ENCODE results near the gene CYB5RL. TPM values are rescaled to one million over a fixed set of nuclear protein-coding genes. Genes with fewer than 3 reads are reported as not detected.
A peak's percentile ranks its signal among the peaks of the same experiment; 100 is the strongest.

Gene CYB5RL, protein sequence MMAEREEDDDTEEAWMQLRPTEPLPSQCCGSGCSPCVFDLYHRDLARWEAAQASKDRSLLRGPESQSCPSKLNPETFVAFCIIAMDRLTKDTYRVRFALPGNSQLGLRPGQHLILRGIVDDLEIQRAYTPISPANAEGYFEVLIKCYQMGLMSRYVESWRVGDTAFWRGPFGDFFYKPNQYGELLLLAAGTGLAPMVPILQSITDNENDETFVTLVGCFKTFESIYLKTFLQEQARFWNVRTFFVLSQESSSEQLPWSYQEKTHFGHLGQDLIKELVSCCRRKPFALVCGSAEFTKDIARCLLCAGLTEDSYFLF
- total RNA-seq (1 to 10 TPM; 2.8 to 6.4 (median 3.3) TPM), polyA plus RNA-seq (1 to 10 TPM in 2 of 3 donors, under 1 TPM in 1; 0.89 to 3.4 (median 1.0) TPM)
- long read RNA-seq, donor 1: 0 reads
- long read RNA-seq, donor 2, partial matches to known transcripts: 1 of 1 reads
- long read RNA-seq, donor 2, other reads (novel, unspliced or antisense): 0 of 1 reads

DNA sequence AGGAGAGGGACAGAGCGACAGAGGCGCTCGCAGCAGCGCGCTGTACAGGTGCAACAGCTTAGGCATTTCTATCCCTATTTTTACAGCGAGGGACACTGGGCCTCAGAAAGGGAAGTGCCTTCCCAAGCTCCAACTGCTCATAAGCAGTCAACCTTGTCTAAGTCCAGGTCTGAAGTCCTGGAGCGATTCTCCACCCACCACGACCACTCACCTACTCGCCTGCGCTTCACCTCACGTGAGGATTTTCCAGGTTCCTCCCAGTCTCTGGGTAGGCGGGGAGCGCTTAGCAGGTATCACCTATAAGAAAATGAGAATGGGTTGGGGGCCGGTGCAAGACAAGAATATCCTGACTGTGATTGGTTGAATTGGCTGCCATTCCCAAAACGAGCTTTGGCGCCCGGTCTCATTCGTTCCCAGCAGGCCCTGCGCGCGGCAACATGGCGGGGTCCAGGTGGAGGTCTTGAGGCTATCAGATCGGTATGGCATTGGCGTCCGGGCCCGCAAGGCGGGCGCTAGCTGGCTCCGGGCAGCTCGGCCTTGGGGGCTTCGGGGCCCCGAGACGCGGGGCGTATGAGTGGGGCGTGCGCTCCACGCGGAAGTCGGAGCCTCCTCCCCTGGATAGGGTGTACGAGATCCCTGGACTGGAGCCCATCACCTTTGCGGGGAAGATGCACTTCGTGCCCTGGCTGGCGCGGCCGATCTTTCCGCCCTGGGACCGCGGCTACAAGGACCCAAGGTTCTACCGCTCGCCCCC lies at the start of gene CYB5RL, which contains the start of gene MRPL37:
Gene CYB5RL (minus strand): TSS at position 266 of the 754 bp plus-strand sequence. CDS start 4,414 bp downstream, outside the sequence.
Gene MRPL37 (plus strand): TSS at position 403 of the 754 bp plus-strand sequence. CDS start 77 bp downstream, at position 480.
- intact Hi-C loops (cut with DNase I): loop anchor here (5.0 to 10.0 kb wide), 4 partner anchors 78 to 282 kb away; no protein-coding TSS in a partner anchor
- Histone ChIP-seq H3K27ac (peak within 1 kb of the TSS; percentile 80), H3K9me3 (no peaks in the 10 kb centered on the region), H3K4me1 (peaks cover 20% of the 10 kb centered on the region), H3K36me3 (ENCODE audit: insufficient read depth in 1 of 2, low read depth in 1 of 2) (peaks cover 2 to 25% of the 10 kb centered on the region in 2 donors), H3K4me3 (peak within 1 kb of the TSS; percentile 79), H3K27me3 (ENCODE audit: insufficient read depth in 3 of 3, low read length in 2 of 3) (no peaks in the 10 kb centered on the region)
- DNase-seq (peak; percentile 88 to 93), ATAC-seq (peak; percentile 96 to 100 (median 99))
- TF ChIP-seq, protein P1, sequence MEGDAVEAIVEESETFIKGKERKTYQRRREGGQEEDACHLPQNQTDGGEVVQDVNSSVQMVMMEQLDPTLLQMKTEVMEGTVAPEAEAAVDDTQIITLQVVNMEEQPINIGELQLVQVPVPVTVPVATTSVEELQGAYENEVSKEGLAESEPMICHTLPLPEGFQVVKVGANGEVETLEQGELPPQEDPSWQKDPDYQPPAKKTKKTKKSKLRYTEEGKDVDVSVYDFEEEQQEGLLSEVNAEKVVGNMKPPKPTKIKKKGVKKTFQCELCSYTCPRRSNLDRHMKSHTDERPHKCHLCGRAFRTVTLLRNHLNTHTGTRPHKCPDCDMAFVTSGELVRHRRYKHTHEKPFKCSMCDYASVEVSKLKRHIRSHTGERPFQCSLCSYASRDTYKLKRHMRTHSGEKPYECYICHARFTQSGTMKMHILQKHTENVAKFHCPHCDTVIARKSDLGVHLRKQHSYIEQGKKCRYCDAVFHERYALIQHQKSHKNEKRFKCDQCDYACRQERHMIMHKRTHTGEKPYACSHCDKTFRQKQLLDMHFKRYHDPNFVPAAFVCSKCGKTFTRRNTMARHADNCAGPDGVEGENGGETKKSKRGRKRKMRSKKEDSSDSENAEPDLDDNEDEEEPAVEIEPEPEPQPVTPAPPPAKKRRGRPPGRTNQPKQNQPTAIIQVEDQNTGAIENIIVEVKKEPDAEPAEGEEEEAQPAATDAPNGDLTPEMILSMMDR (IDR thresholded peaks at IDR 0.05): no peak
- 0% methylated on average over 47 to 51 of the region's 51 CpGs for WGBS, 3 donors

DNA sequence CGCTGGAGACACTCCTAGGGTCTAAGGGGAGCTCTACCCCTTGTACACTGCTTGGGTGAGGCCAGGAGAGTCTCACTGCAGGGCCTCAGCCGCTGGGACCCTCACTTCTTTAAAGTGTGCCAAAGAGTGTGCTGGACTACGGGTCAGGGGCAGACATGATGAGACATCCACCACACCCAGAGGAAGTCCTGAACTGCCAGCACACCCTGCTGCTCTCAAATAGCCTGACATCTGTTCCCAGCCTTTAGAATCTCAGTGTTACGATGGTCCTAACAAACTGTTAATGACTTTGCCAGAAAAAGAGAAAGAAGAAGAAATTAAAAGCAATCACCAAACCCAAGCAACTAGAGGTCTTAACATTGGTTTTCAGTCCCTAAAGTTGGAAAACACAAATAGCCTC lies 49.1 kb upstream of the CYB5RL start:
- Histone ChIP-seq H3K4me3 (no peak overlapping the region), H3K4me1 (peaks cover 4% of the 10 kb centered on the region), H3K9me3 (no peaks in the 10 kb centered on the region), H3K27me3 (ENCODE audit: insufficient read depth in 3 of 3, low read length in 2 of 3) (no peaks in the 10 kb centered on the region), H3K27ac (peak overlapping the region; percentile 41), H3K36me3 (ENCODE audit: insufficient read depth in 1 of 2, low read depth in 1 of 2) (peaks cover 0 to 44% of the 10 kb centered on the region in 2 donors)
- WGBS, 3 donors: 54 to 62% (median 61%) methylated on average over 4 of the region's 4 CpGs
- ATAC-seq (peak in 2 of 4 donors; percentile 15 to 62), DNase-seq (no peak)
- intact Hi-C loops (cut with DNase I): no loop called here
- TF ChIP-seq, protein P1 (IDR thresholded peaks at IDR 0.05): no peak

DNA sequence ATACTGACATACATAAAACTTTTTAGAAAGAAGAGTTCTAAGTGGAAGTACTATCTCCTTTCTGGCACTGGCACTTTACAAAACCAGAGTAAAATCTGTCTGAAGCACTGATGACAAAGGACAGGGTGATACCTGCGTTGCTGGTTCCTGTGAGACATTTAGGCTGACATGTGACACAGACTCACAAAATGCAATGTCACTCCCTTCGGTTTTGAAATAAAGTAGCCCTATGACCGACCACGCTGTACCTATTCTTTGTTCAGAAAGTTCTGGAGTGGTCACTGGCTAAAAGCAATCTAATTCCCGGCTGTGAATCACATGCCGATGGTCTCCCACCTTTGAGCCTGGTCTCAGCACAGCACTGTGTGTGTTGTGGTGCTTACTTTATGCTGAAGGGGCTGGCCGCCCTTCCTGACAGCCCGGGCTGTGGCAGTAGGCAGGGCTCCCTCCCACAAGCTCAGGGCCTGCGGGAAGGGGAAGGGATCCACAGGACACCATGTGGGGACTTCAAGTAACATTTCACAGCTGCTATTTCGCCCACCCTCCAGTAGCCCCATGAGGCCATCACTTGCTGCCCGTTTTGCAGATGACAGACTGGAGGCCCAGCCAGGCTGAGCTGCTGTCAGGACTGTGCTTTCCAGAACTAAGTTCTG lies 48.2 kb upstream of the CYB5RL start:
- Histone ChIP-seq H3K4me1 (peaks cover 4% of the 10 kb centered on the region), H3K27ac (peak overlapping the region; percentile 41), H3K4me3 (no peak overlapping the region), H3K27me3 (ENCODE audit: insufficient read depth in 3 of 3, low read length in 2 of 3) (no peaks in the 10 kb centered on the region), H3K36me3 (ENCODE audit: insufficient read depth in 1 of 2, low read depth in 1 of 2) (peaks cover 0 to 52% of the 10 kb centered on the region in 2 donors), H3K9me3 (no peaks in the 10 kb centered on the region)
- peak; percentile 28 to 46 (median 38) for ATAC-seq
- TF ChIP-seq, protein P1 (IDR thresholded peaks at IDR 0.05): no peak
- intact Hi-C loops (cut with DNase I): no loop called here
- WGBS, 3 donors: 84 to 89% (median 85%) methylated on average over 11 of the region's 11 CpGs
- DNase-seq: peak in 1 of 2 donors; percentile 48

DNA sequence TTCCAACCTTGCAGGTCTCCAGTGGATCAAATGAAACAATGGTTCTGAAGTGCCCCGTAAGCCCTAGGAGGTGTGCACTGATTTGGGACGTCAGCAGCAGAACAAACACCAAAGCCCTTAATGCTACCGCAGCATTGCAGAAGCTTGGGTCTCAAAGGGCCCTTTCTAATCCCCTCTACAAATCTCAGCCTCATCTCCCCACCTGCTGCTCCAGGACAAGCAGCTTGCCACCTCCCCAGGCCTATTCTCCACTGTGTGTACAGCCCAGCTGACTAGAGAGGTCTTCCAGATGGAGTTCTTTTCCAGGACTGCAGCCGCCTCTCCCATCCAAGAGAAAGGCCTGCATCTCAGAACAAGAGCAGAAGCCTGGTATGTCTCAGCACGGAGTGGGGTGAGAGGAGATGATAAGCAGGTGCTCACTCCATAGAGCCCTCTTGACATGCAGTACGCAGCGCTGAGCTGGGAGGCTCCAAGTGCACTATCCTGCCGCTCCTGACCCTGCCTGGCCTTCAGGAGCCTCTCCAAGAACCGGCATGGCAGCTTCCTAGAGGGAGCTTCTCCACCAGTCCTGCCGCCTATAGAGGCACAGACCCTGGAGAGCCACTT lies 46.4 kb upstream of the CYB5RL start:
- H3K4me1 ChIP-seq: peaks cover 4% of the 10 kb centered on the region
- TF ChIP-seq, protein P1 (IDR thresholded peaks at IDR 0.05): no peak
- H3K4me3 ChIP-seq: no peak overlapping the region
- intact Hi-C loops (cut with DNase I): no loop called here
- WGBS, 3 donors: 85 to 86% (median 85%) methylated on average over 10 of the region's 10 CpGs
- no peak overlapping the region for H3K27ac ChIP-seq
- ATAC-seq (no peak), DNase-seq (no peak)
- peaks cover 0 to 61% of the 10 kb centered on the region in 2 donors for H3K36me3 ChIP-seq (ENCODE audit: insufficient read depth in 1 of 2, low read depth in 1 of 2)
- H3K27me3 ChIP-seq (ENCODE audit: insufficient read depth in 3 of 3, low read length in 2 of 3): no peaks in the 10 kb centered on the region
- H3K9me3 ChIP-seq: no peaks in the 10 kb centered on the region
